ENCODE data around the gene ITGB4. TPM values are rescaled to one million over a fixed set of nuclear protein-coding genes. Genes with fewer than 3 reads are reported as not detected.

Gene ITGB4
- total RNA-seq, 1 experiment from 2014 or later: 568 TPM

- ChIA-PET CTCF (interaction anchor here (1.0 to 4.7 kb wide), 6 partner anchors 10 to 53 kb away, joined by 3 to 31 read pairs (median 6); partner anchors contain the start of gene ITGB4), POLR2A (interaction anchor here (2.0 to 3.3 kb wide), 4 partner anchors 11 to 86 kb away, joined by 4 to 17 read pairs (median 14); partner anchors contain the start of gene ITGB4), RAD21 (ENCODE audit: low non-redundant PET in 1 of 2, low total read pairs in 2 of 2, uncharacterized antibody in 2 of 2, unreplicated experiment in 2 of 2) (no interaction called here)
- Histone ChIP-seq H3K27ac (ENCODE audit: low read depth, low read length) (peak overlapping the region; percentile 94; the same call in 1 of the 2 replicates), H3K4me2 (ENCODE audit: low read length) (peak overlapping the region; percentile 53), H4K20me1 (ENCODE audit: insufficient read depth) (no peaks in the 10 kb centered on the region), H2AFZ (ENCODE audit: low read depth, low read length, poor library complexity, severe bottlenecking) (no peak overlapping the region), H3K79me2 (ENCODE audit: insufficient read depth, low read length) (peaks cover 87% of the 10 kb centered on the region), H3K27me3 (ENCODE audit: insufficient read depth, low read length) (no peaks in the 10 kb centered on the region), H3K9me3 (ENCODE audit: control insufficient read depth in 1 of 2, insufficient read depth in 1 of 2, low read depth in 1 of 2, low read length in 2 of 2) (no peaks in the 10 kb centered on the region), H3K4me1 (ENCODE audit: control insufficient read depth in 1 of 2, insufficient read depth in 2 of 2, low read length in 2 of 2) (peaks cover 90 to 99% of the 10 kb centered on the region in 2 experiments), H3K36me3 (ENCODE audit: control insufficient read depth in 1 of 2, insufficient read depth in 2 of 2, low read length in 2 of 2) (peaks cover 0 to 9% of the 10 kb centered on the region in 2 experiments; a peak in 1 of 4 replicates), H3K9ac (ENCODE audit: low read length) (peak overlapping the region; percentile 47), H3K4me3 (replicated peaks in 1 of 2; ENCODE audit: low read depth in 1 of 2, low read length in 2 of 2) (no peak overlapping the region), H3K9me2 (ENCODE audit: insufficient read depth) (no peaks in the 10 kb centered on the region)
- DNase-seq (ENCODE audit: low read depth, low spot score) (no peak), ATAC-seq (no peak)
- intact Hi-C loops (cut with micrococcal nuclease): no loop called here
- BruUV-seq (replicated peaks): no TSS peak
- TF ChIP-seq CEBPB (IDR thresholded peaks at IDR 0.05; ENCODE audit: low read depth): no peak
- 0 out of 6 replicates have a peak, but pooled peaks of 1 of the 3 experiments have one; percentile 2 for TF ChIP-seq CTCF (IDR thresholded peaks at IDR 0.05 in 2 of 3, conservative IDR thresholded peaks at IDR 0.05 in 1 of 3; ENCODE audit: borderline replicate concordance in 1 of 3, insufficient read depth in 1 of 3, low read depth in 2 of 3, low read length in 2 of 3)
These were observed 26.7 kb upstream of the ITGB4 start for GRCh38 chr17:75694536-75694935.

DNA sequence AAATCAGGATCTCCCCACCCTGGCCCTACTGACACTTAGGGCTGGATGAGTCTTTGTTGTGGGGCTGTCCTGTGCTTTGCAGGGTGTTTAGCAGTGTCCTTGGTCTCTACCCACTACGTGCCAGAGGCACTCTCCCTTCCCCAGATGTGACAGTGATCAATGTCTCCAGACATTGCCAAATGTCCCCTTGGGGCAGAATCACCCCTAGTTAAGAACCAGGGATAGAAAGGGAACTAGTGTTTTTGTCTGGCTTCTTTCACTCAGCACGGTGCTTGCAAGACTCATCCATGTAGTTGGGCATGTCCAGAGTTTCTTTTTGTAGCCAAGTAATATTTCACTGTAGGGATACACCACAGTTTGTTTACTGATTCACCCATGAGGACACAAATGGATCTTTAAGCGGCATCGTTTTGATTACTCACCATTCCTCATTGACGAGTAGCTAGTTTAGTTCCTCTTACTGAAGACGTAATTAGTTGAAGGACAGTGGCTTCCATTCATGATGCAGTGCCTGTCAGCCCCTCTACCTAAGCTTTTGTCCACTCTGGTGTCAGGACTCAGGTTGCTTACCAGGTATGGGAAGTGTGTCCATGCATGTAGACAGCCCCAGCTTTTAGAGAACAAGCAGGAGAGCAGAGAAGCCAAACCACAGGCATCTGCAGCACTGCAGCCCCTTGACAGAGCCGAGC is 26.0 kb upstream of the ITGB4 start:
- H3K79me2 ChIP-seq (ENCODE audit: insufficient read depth, low read length): peaks cover 83% of the 10 kb centered on the region
- no TSS peak for BruUV-seq (replicated peaks)
- POLR2A ChIA-PET: interaction anchor here (1.0 to 2.0 kb wide), 4 partner anchors 12 to 85 kb away, joined by 3 to 9 read pairs (median 4); partner anchors contain the start of gene ITGB4
- H3K27ac ChIP-seq (ENCODE audit: low read depth, low read length): peak overlapping the region; percentile 94
- H3K9me2 ChIP-seq (ENCODE audit: insufficient read depth): no peaks in the 10 kb centered on the region
- peak overlapping the region; percentile 53 for H3K4me2 ChIP-seq (ENCODE audit: low read length)
- no peaks in the 10 kb centered on the region for H3K27me3 ChIP-seq (ENCODE audit: insufficient read depth, low read length)
- RAD21 ChIA-PET (ENCODE audit: low non-redundant PET in 1 of 2, low total read pairs in 2 of 2, uncharacterized antibody in 2 of 2, unreplicated experiment in 2 of 2): interaction anchor here (0.6 to 1.0 kb wide), 4 partner anchors 11 to 358 kb away, joined by 3 to 4 read pairs (median 3); partner anchors contain the start of gene ITGB4 (in 1 of the 2)
- peak overlapping the region; percentile 47 for H3K9ac ChIP-seq (ENCODE audit: low read length)
- intact Hi-C loops (cut with micrococcal nuclease): no loop called here
- no peak overlapping the region for H2AFZ ChIP-seq (ENCODE audit: low read depth, low read length, poor library complexity, severe bottlenecking)
- peaks cover 0 to 7% of the 10 kb centered on the region in 2 experiments; a peak in 1 of 4 replicates for H3K36me3 ChIP-seq (ENCODE audit: control insufficient read depth in 1 of 2, insufficient read depth in 2 of 2, low read length in 2 of 2)
- H3K4me1 ChIP-seq (ENCODE audit: control insufficient read depth in 1 of 2, insufficient read depth in 2 of 2, low read length in 2 of 2): peaks cover 95 to 100% of the 10 kb centered on the region in 2 experiments
- H3K9me3 ChIP-seq (ENCODE audit: control insufficient read depth in 1 of 2, insufficient read depth in 1 of 2, low read depth in 1 of 2, low read length in 2 of 2): no peaks in the 10 kb centered on the region
- H4K20me1 ChIP-seq (ENCODE audit: insufficient read depth): no peaks in the 10 kb centered on the region
- ATAC-seq (peak; percentile 15), DNase-seq (ENCODE audit: low read depth, low spot score) (peak; percentile 87)
- CTCF ChIA-PET: interaction anchor here (0.7 to 4.7 kb wide), 7 partner anchors 11 to 63 kb away, joined by 3 to 31 read pairs (median 5); no protein-coding TSS in a partner anchor
- peak overlapping the region in 1 of 2 experiments; percentile 12; a peak in 1 of 4 replicates for H3K4me3 ChIP-seq (replicated peaks in 1 of 2; ENCODE audit: low read depth in 1 of 2, low read length in 2 of 2)
- TF ChIP-seq MAX (IDR thresholded peaks at IDR 0.05) (peak; percentile 72), ATF3 (IDR thresholded peaks at IDR 0.05) (no peak), POLR2AphosphoS5 (IDR thresholded peaks at IDR 0.05; ENCODE audit: low read depth, low read length) (0 out of 2 replicates have a peak, but pooled peaks have one; percentile 42), JUND (IDR thresholded peaks at IDR 0.05) (peak; percentile 77), EZH2 (IDR thresholded peaks at IDR 0.05) (no peak), ELF1 (IDR thresholded peaks at IDR 0.05; ENCODE audit: borderline replicate concordance, low read depth) (no peak)
- TF ChIP-seq, protein P1, sequence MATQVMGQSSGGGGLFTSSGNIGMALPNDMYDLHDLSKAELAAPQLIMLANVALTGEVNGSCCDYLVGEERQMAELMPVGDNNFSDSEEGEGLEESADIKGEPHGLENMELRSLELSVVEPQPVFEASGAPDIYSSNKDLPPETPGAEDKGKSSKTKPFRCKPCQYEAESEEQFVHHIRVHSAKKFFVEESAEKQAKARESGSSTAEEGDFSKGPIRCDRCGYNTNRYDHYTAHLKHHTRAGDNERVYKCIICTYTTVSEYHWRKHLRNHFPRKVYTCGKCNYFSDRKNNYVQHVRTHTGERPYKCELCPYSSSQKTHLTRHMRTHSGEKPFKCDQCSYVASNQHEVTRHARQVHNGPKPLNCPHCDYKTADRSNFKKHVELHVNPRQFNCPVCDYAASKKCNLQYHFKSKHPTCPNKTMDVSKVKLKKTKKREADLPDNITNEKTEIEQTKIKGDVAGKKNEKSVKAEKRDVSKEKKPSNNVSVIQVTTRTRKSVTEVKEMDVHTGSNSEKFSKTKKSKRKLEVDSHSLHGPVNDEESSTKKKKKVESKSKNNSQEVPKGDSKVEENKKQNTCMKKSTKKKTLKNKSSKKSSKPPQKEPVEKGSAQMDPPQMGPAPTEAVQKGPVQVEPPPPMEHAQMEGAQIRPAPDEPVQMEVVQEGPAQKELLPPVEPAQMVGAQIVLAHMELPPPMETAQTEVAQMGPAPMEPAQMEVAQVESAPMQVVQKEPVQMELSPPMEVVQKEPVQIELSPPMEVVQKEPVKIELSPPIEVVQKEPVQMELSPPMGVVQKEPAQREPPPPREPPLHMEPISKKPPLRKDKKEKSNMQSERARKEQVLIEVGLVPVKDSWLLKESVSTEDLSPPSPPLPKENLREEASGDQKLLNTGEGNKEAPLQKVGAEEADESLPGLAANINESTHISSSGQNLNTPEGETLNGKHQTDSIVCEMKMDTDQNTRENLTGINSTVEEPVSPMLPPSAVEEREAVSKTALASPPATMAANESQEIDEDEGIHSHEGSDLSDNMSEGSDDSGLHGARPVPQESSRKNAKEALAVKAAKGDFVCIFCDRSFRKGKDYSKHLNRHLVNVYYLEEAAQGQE (IDR thresholded peaks at IDR 0.05; ENCODE audit: low read depth): no peak
